NCI-H1417 treated with DMSO at 0.1 percent for 48 hours (cell line): ENCODE results near the gene EFNB2.

Experiments used
- DNase-seq: peaks from one replicate; lab custom pipeline; 2025; lab: John Stamatoyannopoulos, UW

The EFNB2 gene

GRCh38 chr13:106525865-106526264 is 9.6 kb downstream of the EFNB2 start:
- no peak for DNase-seq

- DNase-seq = no peak
Measured at GRCh38 chr13:106524108-106524507, 11.4 kb downstream of the EFNB2 start.

- DNase-seq = no peak
Measured at GRCh38 chr13:106523576-106523975, 11.9 kb downstream of the EFNB2 start.

GRCh38 chr13:106522898-106523525 is 12.4 kb downstream of the EFNB2 start:
- DNase-seq = no peak

GRCh38 chr13:106522112-106522705 is 13.3 kb downstream of the EFNB2 start:
- no peak for DNase-seq

GRCh38 chr13:106521095-106521799 is 14.2 kb downstream of the EFNB2 start:
- DNase-seq = no peak

- no peak for DNase-seq
Measured at GRCh38 chr13:106520251-106521054, 15.0 kb downstream of the EFNB2 start.

GRCh38 chr13:106518512-106518911 is 16.9 kb downstream of the EFNB2 start:
- DNase-seq = no peak

GRCh38 chr13:106517109-106517847 is 18.2 kb downstream of the EFNB2 start:
- DNase-seq = no peak

- no peak for DNase-seq
Measured at GRCh38 chr13:106515635-106516254, 19.7 kb downstream of the EFNB2 start.

GRCh38 chr13:106514928-106515634 is 20.4 kb downstream of the EFNB2 start:
- DNase-seq = no peak

GRCh38 chr13:106513025-106513983 is 22.2 kb downstream of the EFNB2 start:
- no peak for DNase-seq

GRCh38 chr13:106507560-106508274 is 27.7 kb downstream of the EFNB2 start:
- DNase-seq = no peak

- no peak for DNase-seq
Measured at GRCh38 chr13:106506286-106506685, 29.2 kb downstream of the EFNB2 start.

- DNase-seq = no peak
Measured at GRCh38 chr13:106505732-106506131, 29.7 kb downstream of the EFNB2 start.

GRCh38 chr13:106505295-106505694 is 30.2 kb downstream of the EFNB2 start:
- no peak for DNase-seq

- DNase-seq = peak; percentile 7
Measured at GRCh38 chr13:106503730-106504453, 31.6 kb downstream of the EFNB2 start.

GRCh38 chr13:106503272-106503671 is 32.2 kb downstream of the EFNB2 start:
- no peak for DNase-seq
